HG03354 (cell line): ENCODE results near the gene NARF.
"Not testable (repeated sequence)": the region's sequence is repeated elsewhere in the genome, so short reads cannot be mapped to it uniquely, and the experiment has no call there.

Experiments
- ATAC-seq: cut with Tn5 transposase; IDR thresholded peaks from one replicate; pipeline ENCODE4 v1.9.1; 2021; ENCODE audit warnings: mild to moderate bottlenecking; ENCODE audit not compliant: unreplicated experiment, poor library complexity, severe bottlenecking

Gene NARF

DNA sequence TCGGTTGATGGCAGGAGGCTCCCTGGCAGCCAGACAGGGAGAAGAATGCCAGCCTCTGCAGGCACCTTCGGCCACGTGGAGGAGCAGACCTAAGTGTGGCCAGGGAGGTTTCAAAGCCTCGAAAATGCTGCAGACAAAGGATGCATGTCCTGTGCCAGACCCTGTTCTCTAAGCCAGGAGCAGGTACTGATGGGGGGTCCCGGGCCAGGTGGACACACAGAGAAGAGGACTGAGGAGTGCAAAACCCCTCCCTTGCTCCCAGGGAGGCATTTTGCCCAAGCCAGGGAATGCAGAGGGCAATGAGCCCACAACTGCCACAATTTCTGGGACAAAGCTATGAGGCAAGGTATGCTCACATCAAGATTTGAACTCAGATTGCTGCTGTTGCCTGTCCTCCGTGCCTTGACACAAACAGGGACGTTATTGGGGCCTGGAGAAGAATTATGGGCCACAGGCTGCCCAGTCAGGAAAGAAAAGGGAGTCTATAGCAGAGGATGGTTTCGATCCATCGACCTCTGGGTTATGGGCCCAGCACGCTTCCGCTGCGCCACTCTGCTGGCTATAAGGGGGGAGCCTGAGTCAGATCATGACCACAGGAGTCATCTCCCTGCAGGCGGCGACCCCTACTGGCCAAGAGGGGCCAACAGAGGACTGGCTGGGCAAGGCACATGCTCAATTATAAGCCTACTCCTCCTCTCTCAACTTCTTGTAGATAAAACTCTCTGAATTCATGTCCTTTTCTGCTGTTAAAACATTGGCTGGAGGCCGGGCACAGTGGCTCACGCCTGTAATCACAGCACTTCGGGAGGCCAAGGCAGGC is 35.9 kb downstream of the NARF start:
- ATAC-seq = peak; percentile 62

DNA sequence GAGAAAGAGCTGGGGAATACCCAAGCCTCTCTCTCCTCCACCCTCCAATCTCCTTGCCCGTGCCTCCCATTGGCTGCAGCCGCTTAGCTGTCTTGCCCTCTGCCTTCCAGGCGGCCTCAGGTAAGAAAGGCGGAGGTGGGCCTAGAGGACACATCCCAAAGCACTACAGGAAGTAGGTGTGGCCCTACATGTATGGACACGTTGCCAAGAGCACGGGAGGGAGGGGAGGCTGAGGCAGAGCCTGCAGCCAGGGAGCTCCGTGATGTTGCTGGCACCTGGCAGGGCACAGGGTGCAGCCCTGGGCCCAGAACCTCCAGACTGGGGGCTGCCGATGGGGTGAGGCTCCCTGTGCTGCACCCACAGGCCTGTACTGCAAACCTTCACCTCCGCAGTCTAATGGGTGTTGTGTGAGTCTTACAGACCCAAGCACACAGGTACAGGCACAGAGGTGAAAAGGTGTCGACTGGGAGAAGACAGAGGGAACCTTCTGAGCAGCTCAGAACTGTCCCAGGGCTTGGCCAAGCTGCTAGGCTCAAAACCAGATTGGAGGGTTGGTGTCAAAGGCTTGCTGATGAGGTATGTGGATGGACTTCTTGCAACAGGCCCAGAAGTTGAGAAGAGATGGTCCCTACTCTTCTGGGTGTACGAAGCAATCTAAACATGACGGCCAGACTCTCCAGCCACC is 37.4 kb downstream of the NARF start:
- no peak for ATAC-seq

DNA sequence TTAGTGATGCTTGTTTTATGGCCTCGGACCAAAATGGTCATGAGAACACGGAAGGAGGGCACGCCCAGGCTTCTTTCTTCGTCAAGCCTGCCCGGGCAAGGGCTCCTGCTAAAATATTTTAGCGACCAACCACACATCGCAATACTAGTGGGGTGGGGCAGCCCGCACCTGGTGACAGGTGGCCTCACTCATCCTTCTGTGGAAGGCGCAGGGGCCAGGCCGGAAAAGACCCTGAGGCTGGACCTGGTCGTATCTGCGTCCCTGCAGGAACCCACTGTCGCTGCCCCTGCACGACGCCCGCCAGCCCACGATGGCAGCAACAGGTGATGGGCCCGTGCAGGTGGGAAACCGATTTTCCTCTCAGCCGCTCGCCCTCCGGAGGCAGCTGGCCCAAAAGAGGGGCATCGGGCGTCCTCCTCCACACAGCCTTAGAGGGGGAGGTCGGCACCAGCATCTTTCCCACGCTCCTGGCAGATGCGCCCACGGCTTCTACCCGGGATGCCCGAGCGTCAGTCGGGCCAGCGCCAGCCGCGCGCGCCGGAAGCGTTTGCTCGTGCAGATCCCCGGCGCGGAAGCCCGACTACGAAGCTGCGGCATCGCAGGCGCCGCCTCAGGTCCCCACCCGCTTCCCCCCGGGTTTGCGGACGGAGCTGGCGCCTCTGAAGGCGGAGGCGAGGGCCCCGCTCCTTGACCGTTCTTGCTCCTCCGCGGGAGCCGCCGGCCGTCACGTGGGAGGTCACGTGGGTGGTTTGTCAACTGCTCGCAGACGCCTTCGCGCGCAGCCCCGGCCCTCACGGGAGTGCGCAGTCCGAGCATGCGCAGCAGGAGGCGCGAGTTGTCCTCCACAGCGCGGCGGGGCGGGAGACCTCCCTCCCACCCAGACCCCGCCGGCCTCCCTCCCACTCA is 38.2 kb downstream of the NARF start:
- ATAC-seq = peak; percentile 69

DNA sequence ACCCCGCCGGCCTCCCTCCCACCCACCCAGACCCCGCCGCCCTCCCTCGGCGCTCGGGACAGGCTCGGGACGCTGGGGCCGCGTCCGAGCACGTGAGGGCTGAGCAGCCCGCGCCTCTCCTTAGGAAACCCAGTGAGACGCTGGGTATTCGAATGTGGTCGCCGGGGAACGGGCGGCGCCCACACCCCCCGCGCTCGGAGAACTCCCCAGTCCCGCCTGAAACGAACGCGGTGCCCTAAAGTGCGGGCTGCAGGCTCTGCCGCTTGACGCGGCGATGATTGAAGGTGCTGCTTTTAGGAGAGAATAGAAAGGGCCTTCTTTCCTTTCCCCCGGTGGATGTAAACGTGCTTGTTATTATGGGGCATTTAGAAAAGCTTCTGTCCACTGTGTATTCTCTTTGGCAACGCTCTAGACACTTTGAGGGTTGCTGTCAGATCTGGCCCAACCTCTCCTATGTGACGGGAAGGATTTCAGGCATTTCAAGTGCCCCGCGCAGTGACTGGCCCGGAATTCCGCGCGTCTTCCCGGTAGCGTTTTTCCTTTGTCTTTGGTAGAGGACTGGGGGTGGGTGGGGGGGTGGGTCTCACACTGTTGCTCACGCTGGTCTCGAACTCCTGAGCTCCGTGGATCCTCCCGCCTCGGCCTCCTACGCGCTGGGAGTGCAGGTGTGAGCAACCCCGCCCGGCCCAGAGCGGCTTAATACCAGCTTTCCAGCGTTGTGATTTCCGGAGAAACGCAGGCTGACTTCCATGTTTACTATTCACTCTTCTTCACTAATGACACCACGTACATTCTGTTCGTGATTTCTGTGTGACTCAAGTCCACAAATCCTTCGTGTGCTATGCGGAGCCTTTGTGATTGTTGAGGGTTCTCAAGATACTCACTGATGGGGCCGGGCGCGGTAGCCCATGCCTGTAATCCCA is 39.2 kb downstream of the NARF start:
- peak; percentile 12 for ATAC-seq

DNA sequence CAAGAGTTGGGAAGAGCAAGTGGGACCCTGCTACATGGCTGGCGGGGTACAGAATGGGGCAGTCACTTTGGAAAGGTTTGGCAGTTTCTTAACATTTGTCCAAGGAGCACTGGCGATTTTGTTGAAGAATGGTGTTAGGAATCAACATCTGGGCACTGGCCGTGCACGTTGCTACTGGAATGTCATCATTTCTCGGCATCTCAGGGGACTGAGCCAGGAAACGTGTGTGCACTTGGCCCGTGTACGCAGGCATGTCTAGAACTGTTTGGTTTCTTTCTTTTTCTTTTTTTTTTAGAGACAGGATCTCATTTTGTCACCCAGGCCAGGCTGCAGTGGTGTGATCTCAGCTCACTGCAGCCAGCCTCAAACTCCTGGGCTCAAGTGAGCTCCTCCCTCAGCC is 43.7 kb downstream of the NARF start:
- no peak for ATAC-seq

DNA sequence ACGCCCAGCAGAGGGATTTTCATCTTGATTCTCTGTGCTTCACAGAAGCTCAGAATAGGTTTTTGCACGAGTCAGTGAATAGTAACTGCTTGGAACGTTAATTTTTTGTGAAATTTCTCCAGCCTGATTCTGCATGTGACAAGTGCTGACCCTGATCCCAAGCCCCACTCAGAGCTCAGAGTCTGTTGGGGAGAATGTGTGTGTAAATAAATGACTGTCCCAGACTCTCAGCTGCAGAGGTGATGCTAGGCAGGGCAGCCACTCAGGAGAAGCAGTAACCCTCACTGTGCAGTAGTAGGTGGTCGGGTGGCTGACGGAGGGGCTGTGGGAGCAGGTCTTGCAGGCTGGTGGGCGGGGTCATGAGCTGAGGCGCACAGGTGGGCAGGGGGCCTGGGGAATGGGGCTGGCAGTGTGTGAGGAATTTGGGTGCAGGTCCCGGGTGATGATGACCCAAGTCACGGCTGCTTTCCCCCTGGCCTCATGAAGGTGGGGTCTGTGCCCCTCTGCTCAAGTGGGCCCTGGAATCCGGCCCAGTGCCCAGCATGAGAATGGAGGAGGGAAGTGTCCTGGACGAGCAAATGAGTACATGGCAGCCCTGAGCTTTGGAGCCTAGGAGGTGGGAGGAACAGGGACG is 44.7 kb downstream of the NARF start:
- ATAC-seq = no peak

DNA sequence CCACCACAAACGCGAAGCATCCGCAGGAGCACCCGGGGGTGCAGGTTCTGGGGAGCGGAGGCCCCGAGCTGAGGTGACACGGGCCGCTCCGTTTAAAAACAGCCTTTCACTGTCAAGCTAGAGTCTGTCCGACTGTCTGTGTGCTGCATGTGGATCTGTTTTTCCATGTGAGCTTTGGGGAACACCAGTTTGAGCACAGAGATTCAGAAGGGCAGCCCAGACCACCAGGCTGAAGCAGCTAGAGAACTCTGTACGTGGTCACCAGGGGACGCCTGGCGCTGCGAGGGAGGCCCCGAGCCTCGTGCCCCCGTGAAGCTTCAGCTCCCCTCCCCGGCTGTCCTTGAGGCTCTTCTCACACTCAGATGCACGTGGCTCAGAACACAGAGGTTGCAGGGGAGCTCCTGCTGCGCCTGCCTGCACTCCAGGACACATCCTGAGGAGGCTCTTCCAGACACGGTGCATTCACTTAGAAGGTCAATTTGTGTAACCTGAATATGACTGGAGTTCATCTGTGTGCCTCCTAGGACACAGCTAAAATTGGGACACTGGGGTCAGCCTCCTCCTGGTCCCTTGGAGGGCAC is 45.3 kb downstream of the NARF start:
- ATAC-seq = no peak

DNA sequence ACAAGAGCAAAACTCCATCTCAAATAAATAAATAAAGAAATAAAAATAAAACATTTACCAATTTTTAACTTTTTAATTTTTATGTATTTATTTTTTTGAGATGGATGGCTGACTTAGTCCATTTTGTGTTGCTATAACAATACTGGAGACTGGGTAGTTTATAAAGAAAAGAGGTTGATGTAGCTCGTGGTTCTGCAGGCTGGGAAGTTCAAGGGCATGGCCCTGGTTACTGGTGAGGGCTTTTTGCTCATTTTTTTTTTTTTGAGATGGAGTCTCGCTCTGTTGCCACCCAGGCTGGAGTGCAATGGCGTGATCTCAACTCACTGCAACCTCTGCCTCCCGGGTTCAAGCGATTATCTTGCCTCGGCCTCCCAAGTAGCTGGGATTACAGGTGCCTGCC is 46.8 kb downstream of the NARF start:
- no peak for ATAC-seq

DNA sequence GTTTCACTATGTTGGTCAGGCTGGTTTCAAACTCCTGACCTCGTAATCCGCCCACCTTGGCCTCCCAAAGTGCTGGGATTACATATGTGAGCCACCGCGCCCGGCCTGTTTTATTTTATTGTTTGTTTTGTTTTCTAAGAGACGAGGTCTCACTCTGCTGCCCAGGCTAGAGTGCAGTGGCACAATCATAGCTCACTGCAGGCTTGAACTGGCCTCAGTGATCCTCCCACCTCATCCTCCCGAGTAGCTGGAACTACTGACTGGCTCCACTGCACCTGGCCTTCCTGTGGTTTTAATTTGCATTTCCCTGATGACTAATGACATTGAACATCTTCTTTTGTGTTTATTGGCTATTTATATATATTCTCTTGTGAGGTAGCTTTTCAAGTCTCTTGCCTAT is 47.9 kb downstream of the NARF start:
- ATAC-seq = peak; percentile 94

DNA sequence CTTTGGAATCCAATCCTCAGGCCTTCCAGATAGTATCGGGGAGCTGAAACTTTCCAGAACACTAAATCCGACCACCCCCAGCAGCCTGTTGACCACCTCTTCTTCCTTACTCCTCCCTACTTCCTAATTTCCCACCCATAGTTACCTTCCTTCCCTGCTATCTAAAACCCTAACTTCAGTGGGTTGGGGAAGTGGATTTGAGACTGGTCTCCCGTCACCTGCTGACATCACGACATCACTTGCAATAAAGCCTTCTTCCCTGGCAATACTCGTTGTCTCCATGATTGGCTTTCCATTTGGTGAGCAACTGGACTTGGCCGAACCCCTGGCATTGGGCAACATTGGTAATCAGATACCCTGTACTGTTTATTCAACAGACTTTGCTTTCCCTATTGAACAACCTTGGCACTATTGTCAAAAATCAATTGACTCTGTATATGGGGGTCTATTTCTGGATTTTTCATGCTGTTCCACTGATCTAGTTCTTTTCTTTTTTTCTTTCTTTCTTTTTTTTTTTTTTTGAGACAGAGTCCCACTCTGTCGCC is 49.2 kb downstream of the NARF start:
- ATAC-seq = no peak

DNA sequence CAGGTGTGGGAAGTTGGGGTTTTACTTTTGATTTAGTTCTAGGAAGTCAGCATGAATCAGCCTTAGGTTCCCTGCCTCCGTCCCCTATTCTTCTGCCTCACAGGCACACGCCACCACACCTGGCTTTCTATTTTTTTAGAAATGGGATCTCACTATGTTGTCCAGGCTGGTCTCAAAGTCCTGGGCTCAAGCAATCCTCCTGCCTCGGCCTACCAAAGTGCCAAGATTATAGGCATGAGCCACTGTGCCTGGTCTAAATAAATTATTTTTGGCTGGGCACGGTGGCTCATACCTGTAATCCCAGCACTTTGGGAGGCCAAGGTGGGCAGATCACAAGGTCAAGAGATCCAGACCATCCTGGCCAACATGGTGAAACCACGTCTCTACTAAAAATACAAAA is 53.1 kb downstream of the NARF start:
- ATAC-seq = not testable (repeated sequence)

DNA sequence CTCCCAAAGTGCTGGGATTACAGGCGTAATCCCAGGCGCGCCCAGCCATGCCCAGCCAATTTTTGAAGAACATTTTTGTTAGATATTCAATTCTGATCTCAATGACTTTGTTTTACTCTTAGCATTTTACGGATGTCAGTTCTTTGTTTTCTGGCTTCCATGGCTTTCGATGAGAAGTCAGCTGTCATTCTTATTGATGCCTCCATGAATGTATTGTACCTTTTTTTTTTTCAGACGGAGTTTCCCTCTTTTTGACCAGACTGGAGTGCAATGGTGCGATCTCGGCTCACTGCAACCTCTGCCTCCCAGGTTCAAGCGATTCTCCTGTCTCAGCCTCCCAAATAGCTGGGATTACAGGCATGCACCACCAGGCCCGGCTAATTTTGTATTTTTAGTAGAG is 55.3 kb downstream of the NARF start:
- ATAC-seq = not testable (repeated sequence)

DNA sequence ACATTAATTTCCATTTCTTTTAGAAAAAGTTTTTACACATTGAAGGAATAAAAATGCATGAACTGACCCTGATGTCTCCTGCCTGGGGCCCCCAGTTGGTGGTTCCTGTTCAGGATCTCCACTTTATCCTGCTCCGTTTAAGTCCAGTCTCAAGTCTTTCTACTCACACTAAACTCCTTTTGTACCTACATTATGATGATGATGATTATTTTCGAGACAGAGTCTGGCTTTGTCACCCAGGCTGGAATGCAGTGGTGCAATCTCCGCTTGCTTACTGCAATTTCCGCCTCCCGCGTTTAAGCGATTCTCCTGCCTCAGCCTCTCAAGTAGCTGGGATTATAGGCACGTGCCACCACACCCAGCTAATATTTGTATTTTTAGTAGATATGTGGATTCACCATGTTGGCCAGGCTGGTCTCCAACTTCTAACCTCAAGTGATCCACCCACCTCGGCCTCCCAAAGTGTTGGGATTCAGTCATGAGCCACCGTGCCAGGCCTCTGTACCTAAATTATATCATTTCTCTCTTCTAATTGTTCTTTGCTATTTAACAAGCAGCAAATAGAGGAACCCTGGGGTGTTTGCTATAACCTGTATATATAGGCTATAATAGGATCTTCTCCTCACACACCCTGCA is 58.8 kb downstream of the NARF start:
- no peak for ATAC-seq

DNA sequence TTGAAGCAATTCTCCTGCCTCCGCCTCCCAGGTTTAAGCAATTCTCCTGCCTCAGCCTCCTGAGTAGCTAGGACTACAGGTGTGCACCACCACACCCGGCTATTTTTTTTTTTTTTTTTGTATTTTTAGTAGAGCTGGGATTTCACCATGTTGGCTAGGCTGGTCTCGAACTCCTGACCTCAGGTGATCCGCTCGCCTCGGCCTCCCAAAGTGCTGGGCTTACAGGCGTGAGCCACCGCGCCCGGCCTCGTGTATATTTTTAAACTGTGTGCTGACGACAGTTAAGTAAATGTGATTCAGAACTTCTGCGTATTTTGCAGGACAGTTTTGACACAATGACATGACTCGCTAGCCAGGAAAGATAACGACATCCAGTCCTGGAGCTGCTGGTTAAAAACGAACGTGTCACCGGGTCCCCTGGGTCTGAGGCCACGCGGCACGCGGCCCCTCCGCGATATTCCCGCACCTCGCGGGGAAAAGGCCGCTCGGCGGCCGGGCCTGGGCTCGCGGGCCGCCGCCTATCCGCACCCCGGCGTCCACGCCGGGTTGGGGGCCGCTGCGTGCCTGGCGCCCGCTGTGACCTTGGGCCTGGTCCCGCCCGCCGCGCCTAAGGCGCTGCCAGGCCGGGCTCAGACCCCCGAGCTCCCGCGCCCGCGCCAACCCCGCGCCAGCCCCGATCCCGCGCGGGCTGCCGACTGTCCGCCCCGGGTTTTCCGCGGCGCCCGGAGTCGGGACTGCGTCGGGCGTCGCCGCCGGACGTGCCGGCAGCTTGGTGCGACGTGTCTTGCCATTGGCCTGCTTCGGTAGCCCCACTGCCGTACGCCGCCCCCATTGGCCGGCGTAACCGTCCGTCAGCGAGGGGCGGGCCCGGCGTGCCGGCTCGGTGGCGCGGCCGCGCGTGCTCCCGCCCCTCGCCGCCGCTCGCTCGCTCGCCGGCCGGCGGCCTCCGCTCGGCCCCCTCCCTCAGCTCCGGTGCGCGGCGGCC is 60.6 kb downstream of the NARF start, which contains the start of gene FOXK2:
Gene FOXK2, plus strand, starts transcription at position 907 of the 985 bp plus-strand sequence. CDS start 157 bp downstream, outside the sequence.
- peak; percentile 93 for ATAC-seq

DNA sequence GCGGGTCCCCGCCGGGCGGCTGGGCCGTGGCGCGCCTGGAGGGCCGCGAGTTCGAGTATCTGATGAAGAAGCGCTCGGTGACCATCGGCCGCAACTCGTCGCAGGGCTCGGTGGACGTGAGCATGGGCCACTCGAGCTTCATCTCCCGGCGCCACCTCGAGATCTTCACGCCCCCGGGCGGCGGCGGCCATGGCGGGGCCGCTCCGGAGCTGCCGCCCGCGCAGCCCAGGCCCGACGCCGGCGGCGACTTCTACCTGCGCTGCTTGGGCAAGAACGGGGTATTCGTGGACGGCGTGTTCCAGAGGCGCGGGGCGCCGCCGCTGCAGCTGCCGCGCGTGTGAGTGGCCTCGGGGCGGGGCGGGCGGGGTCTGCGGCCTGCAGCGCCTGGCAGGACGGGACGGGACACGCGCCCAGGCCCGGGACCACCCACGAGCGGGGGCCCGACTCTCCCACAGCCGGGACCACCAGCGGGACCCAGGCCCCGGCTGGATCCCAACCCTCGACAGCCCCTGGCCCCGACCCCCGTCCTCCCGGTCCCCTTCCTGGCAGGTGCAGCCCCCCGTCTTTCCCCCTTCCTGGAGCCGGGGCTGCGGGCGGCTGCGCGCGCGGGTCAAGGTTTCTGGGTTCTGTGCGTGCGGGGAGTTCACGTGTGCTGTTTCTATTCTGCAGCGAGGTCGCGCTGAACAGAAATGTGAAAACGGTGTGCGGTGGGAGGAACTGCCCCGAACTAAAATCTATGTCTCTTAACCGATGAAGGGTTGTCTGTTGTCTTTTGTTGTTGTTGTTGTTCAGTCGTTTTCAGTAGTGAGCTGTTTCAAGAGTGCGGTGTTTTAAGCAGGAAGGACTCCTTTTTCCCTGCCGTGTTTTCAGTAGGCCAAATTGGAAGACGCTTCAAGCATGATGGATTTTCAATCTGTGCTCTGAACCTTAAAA is 61.7 kb downstream of the NARF start:
- ATAC-seq = peak; percentile 29
